IPS-20b (cell line): ENCODE data around the gene RGS12.
"Not testable (repeated sequence)": the region's sequence is repeated elsewhere in the genome, so short reads cannot be mapped to it uniquely, and the experiment has no call there.

Experiments
- H3K27ac ChIP-seq: one replicate; pipeline ENCODE4 v1.5.1; 2013; ENCODE audit warnings: low read length
- H3K27me3 ChIP-seq: 2 replicates; pipeline ENCODE4 v1.6.1; 2013; ENCODE audit warnings: mild to moderate bottlenecking, low read length, inconsistent platforms; ENCODE audit not compliant: insufficient read depth
- H3K36me3 ChIP-seq: 2 replicates; pipeline ENCODE4 v1.6.1; 2013; ENCODE audit warnings: low read depth, mild to moderate bottlenecking, inconsistent platforms, low read length, moderate library complexity; ENCODE audit not compliant: insufficient read depth
- H3K4me1 ChIP-seq: 2 replicates; pipeline ENCODE4 v1.6.1; 2013; ENCODE audit warnings: mild to moderate bottlenecking, control low read depth, inconsistent platforms, low read length, moderate library complexity; ENCODE audit not compliant: insufficient read depth
- H3K4me3 ChIP-seq: 2 replicates; pipeline ENCODE4 v1.5.1; 2013; ENCODE audit warnings: mild to moderate bottlenecking, low read length, inconsistent platforms
- H3K9ac ChIP-seq: 2 replicates; pipeline ENCODE4 v1.6.1; 2013; ENCODE audit warnings: low read depth, mild to moderate bottlenecking, inconsistent platforms, low read length, moderate library complexity
- H3K9me3 ChIP-seq: 2 replicates; pipeline ENCODE4 v1.6.1; 2013; ENCODE audit warnings: mild to moderate bottlenecking, low read depth, low read length, inconsistent platforms; ENCODE audit not compliant: insufficient read depth

Gene RGS12

GRCh38 chr4:3297066-3297859 lies 4.4 kb downstream of the RGS12 start:
- Histone ChIP-seq H3K4me3 (no peak overlapping the region), H3K9me3 (no peaks in the 10 kb centered on the region), H3K9ac (no peak overlapping the region), H3K4me1 (0 out of 2 replicates have a peak, but pooled peaks cover 3% of the 10 kb centered on the region), H3K27ac (no peak overlapping the region), H3K36me3 (no peaks in the 10 kb centered on the region), H3K27me3 (peaks cover 5% of the 10 kb centered on the region; the same call in 1 of the 2 replicates)

GRCh38 chr4:3299122-3299975 lies 6.5 kb downstream of the RGS12 start:
- Histone ChIP-seq H3K4me1 (peaks cover 7% of the 10 kb centered on the region; the same call in 1 of the 2 replicates), H3K9me3 (no peaks in the 10 kb centered on the region), H3K27ac (no peak overlapping the region), H3K9ac (no peak overlapping the region), H3K4me3 (no peak overlapping the region), H3K36me3 (no peaks in the 10 kb centered on the region), H3K27me3 (no peaks in the 10 kb centered on the region)

GRCh38 chr4:3299976-3300671 lies 7.3 kb downstream of the RGS12 start:
- peaks cover 13% of the 10 kb centered on the region for H3K4me1 ChIP-seq
- no peak overlapping the region for H3K9ac ChIP-seq
- no peaks in the 10 kb centered on the region for H3K27me3 ChIP-seq
- no peaks in the 10 kb centered on the region for H3K9me3 ChIP-seq
- no peaks in the 10 kb centered on the region for H3K36me3 ChIP-seq
- no peak overlapping the region for H3K4me3 ChIP-seq
- H3K27ac ChIP-seq: no peak overlapping the region

GRCh38 chr4:3300882-3301281 lies 8.1 kb downstream of the RGS12 start:
- not testable (repeated sequence) for H3K9ac ChIP-seq, H3K4me3 ChIP-seq, H3K27me3 ChIP-seq

GRCh38 chr4:3301450-3302172 lies 8.8 kb downstream of the RGS12 start:
- Histone ChIP-seq H3K4me3 (no peak overlapping the region), H3K9ac (no peak overlapping the region), H3K27me3 (no peaks in the 10 kb centered on the region), H3K36me3 (no peaks in the 10 kb centered on the region), H3K9me3 (no peaks in the 10 kb centered on the region), H3K27ac (no peak overlapping the region), H3K4me1 (peaks cover 13% of the 10 kb centered on the region)

More at GRCh38 chr4:3300882-3301281, 8.1 kb downstream of the RGS12 start:
- not testable (repeated sequence) for H3K36me3 ChIP-seq, H3K9me3 ChIP-seq, H3K27ac ChIP-seq
- H3K4me1 ChIP-seq: peaks cover 13% of the 10 kb centered on the region

GRCh38 chr4:3302173-3302785 lies 9.5 kb downstream of the RGS12 start:
- Histone ChIP-seq H3K27me3 (no peaks in the 10 kb centered on the region), H3K4me1 (peaks cover 13% of the 10 kb centered on the region), H3K36me3 (no peaks in the 10 kb centered on the region), H3K4me3 (no peak overlapping the region), H3K9me3 (no peaks in the 10 kb centered on the region), H3K9ac (no peak overlapping the region), H3K27ac (no peak overlapping the region)

- Histone ChIP-seq H3K9ac (no peak overlapping the region), H3K4me3 (no peak overlapping the region), H3K4me1 (peaks cover 13% of the 10 kb centered on the region), H3K27me3 (no peaks in the 10 kb centered on the region), H3K27ac (no peak overlapping the region), H3K9me3 (no peaks in the 10 kb centered on the region), H3K36me3 (no peaks in the 10 kb centered on the region)
Observed at GRCh38 chr4:3302786-3303564, 10.2 kb downstream of the RGS12 start.

- H3K9me3 ChIP-seq: no peaks in the 10 kb centered on the region
- H3K36me3 ChIP-seq: no peaks in the 10 kb centered on the region
- H3K27ac ChIP-seq: no peak overlapping the region
- no peak overlapping the region for H3K9ac ChIP-seq
- no peaks in the 10 kb centered on the region for H3K27me3 ChIP-seq
- H3K4me1 ChIP-seq: peaks cover 13% of the 10 kb centered on the region
- no peak overlapping the region for H3K4me3 ChIP-seq
Observed at GRCh38 chr4:3303565-3303824, 10.7 kb downstream of the RGS12 start.

GRCh38 chr4:3303923-3304710 lies 11.3 kb downstream of the RGS12 start:
- no peaks in the 10 kb centered on the region for H3K27me3 ChIP-seq
- H3K4me3 ChIP-seq: no peak overlapping the region
- H3K36me3 ChIP-seq: no peaks in the 10 kb centered on the region
- no peaks in the 10 kb centered on the region for H3K9me3 ChIP-seq
- peaks cover 13% of the 10 kb centered on the region for H3K4me1 ChIP-seq
- no peak overlapping the region for H3K27ac ChIP-seq
- 0 out of 2 replicates have a peak overlapping the region, but pooled peaks have one; percentile 22 for H3K9ac ChIP-seq
